Fibroblast of skin of abdomen (primary cell): ENCODE results near the gene ZXDC.

ENCODE experiments used
- DNase-seq: peaks from one replicate; pipeline ENCODE4 v3.0.0-alpha.2; 2013

The ZXDC gene

DNA sequence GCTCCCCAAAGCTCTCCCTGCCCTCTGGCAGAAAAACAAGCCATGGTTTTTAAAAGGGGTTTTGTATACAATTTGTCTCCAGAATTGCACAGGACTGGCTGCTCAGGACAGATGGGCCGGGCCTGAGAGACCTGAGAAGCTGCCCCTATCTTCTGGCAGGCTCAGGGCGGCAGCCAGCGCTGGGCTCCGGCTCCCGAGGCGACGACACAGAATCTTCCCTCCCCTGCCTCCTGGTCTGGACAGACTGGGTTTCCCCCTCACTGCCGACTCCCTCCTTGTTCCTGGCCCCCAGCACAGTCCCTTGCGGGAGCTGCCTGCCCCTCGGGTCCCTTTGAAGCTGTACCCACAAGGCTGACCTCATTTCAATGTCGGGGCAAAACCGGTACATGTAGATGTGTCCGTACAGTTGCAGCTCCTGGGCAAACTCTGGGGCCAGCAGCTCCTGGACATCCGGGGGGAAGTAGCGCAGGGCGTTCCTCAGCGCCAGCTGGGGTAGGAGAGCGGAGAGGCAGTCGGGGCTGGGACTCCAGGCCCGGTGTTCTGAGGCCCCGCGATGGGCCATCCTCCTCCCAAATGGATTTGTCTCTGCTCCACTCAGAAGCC is 34.7 kb upstream of the ZXDC start:
- no peak for DNase-seq

DNA sequence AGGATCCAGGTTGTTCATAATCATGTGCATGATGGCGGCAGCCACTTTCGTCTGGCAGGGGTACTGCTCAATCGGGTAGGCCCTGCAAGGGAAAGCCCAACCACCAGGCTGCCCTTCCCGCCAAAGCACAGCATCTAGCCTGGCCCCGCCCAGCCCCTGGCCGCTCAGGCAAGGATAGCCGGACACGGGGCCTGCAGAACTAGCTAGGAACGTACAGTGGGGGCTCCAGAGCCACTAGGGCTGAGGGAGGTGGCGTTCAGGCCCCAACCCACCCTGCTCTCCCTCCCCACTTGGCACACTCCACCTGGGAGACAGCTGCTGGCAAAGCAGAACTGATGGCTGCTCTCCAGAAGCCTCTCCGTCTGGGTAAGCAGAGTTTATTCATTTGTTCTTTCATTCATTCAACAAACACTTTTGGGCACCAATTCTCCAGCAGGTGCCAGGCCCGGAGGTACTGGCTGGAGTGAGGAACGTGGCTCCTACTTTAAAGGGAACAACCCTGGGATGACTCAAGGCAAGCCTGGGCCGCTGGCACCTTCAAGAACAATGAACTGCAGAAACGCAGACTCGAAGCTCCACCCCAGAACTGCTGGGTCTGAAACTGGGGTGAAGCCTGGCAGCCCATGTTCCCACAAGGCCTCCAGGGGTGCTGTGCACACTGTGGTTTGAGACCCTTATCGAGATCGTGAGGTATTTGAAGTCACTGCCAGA is 34.1 kb upstream of the ZXDC start:
- DNase-seq, result no peak

DNA sequence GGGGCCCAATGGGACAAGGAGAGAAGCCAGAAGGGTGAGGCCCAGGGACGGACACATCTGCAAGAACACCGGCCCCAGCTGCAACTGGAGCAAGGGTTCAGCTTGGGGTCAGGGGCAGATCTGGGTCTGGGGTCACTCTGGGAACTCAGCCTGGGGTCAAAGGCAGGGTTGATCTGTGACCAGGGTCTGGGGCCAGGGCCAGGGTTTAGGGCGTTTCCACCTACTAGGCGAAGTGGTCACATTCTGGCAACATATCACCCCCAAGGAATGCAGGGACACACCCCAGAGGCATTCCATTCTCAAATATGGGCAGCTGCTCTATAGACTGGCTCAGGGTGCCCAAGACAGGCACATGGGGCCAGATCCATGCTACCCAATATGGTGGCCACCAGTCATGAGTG is 32.9 kb upstream of the ZXDC start:
- DNase-seq, result no peak

DNA sequence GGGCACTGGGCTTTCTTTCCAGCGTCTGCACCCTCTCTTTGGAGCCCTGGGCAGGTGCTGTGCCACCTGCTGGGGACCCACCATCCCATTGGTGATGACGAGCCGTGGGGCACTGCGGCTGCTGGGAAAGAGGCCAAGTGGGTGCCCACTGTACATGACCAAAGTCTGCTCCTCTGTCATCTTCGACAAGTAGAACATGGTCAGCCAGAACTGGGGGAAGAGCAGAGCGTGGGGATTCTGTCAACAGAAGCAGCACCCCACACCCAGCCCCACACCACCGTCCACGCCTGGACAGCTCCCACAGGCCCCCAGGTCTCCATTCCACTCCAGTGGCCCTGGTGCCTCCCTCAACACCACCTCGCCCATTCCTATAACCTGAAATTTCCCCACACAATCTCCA is 32.2 kb upstream of the ZXDC start:
- no peak for DNase-seq

DNA sequence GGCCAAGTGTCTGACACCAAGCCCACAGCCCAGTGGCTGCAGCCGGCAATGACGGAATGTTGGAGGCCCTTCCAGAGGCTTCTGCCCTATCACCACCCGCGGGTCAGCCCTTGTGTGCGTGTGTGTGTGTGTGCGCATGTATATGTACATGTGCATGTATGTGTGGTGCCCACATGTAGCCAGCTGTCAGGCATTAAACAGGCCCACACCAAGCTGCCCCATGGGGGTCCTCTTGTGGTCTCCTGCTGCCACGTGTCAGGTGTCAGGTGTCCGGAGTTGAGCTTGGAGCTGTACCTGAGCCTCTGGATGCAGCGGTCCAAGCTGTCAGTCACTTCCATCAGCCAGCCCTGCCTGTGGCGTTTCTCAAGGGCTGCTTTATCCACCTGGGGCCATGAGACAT is 28.0 kb upstream of the ZXDC start:
- no peak for DNase-seq

DNA sequence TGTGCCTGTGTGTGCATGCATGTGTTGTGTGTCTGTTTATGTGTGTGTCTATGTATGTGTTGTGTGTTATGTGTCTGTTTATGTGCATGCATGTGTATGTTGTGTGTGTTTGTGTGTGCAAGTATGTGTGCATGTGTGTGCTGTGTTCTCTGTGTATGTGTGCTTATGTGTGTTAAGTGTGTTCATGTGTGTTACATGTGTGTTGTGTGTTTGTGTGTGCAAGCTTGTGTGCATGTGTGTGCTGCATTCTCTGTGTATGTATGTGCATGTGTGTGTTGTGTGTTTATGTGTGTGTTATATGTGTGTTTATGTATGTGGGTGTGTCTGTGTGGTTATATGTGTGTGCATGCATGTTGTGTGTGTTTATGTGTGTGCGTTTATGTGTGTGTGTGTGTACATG is 27.0 kb upstream of the ZXDC start:
- DNase-seq, result no peak

DNA sequence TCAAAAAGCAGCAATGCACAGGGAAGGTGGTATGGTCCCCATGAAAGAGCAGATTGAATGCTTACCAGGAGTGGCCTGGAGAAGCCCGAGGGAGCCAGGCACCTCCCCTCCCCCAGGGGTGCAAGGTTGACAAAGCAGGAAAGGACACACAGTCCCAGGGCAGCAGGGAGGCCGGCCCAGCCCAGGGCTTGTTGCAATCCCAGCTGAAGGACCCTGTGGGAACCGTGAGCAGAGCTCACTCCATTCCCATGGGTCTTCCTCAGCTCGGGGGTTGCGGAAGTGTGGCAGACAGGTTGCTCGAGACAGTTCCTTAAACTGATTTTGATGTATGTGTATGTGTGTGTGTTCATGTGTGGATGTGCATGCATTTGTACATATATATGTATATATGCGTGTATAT is 26.0 kb upstream of the ZXDC start:
- DNase-seq, result no peak

DNA sequence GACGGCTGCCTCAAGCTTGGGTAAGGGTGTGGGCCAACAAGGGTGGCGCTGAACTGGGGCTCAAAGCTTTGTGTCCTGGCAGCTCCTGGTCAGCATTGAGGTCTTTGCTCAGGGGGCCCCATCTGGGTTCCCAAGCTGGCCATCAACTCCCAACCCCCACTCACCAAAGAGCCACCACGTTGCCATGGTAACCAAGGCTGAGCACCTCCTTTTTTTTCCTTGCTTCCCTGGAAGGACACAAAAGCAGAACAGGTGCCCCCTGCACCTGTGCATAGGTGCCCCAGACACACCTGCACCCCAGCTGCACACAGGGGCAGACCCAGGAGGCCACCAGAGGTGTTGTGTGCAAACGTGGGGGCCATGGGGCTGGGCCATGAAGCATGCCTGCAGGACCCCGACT is 25.4 kb upstream of the ZXDC start:
- DNase-seq, result no peak

DNA sequence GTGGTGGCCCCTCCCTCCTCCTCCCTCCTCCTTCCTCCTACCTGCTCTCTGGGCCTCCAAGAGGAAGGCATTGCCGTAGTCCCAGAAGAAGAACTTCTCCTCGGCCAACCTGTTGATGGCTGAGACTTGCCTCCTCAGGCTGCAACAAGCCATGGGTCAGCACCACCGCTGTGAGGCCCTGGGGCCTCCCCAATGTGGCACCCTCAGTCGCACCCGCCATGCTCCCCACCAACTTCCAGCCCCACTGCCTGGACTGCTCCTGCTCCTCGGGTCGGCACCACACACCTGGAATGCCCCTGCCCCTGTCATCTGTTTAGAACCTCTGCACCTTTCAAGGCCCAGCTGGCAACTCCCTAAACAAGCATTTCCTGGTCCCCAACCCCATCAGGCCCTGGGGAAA is 24.3 kb upstream of the ZXDC start:
- DNase-seq, result no peak

DNA sequence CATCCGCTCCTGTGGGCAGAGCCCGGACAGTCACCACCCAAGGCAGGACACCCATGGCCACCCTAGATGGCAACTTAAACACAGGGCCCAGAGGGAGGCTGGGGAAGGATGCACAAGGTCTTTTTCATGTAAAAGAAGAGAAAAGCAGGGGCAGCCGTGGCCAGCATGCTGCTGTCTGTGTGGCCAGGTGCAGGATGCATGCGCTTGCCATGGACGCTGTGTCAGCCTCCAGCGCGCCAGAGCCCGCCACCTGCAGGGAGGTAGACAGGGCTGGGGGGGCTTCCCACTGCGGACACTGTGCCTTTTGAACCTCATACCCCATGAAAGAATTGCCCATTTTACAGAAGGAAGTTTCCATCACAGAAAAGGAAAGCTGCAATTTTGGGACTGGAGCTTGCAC is 23.7 kb upstream of the ZXDC start:
- DNase-seq, result no peak

DNA sequence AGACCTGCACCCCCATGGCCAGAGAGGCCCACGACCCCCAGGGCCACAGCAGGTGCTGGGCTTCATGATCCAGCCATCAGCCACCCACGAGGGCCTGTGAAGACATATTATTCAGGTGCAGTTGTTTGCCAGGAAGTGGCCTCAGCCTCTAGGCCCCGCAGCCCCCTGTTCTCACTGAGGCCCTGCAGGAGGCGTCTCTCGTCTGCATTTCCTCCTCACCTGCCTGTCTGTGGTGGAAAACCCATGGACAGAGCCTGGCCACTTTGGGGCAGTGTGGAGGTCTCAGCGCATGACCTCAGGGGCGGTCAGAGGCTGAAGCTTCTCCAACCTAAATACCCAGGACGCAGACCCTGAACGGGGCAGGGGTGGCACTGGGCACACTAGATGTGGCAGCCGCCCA is 23.2 kb upstream of the ZXDC start:
- no peak for DNase-seq

DNA sequence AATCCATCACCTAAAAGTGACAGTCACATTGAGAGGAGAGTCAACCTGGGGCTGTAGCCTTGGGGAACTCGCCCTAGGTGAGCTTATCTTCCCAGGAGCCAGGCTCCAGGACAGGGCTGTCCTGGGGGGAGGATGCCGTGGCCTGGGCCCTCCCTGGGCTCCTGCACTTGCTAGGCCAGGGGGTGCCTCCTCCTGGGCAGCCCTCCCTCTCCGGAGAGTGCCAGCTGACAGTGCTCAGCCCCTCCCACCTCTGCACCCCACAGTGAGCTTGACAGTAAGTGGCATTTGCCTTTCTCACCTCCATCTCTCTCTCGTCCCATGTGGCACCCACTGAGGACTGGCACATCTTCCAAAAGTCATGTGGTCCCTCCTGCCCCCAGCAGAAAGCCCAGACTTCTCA is 22.8 kb upstream of the ZXDC start:
- DNase-seq, result no peak

DNA sequence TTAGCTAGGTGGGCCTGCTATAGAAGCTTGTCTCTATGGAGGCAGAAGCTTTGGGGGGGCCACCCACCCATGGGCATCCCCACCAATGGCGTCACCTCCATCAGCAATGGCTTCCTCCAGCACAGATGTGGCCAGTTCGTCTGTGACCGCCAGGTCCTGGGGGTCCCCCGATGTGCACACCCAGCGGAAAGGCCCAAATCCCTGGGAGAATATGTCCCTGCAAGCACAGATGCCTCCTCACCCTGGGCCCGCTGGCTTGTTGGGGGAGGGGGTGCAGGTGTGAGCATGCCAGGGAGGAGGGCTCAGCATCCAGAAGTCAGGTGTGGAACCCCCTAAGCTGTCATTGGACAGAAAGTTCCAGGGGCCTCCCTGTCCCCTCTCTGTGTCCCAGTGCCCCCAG is 22.3 kb upstream of the ZXDC start:
- no peak for DNase-seq

DNA sequence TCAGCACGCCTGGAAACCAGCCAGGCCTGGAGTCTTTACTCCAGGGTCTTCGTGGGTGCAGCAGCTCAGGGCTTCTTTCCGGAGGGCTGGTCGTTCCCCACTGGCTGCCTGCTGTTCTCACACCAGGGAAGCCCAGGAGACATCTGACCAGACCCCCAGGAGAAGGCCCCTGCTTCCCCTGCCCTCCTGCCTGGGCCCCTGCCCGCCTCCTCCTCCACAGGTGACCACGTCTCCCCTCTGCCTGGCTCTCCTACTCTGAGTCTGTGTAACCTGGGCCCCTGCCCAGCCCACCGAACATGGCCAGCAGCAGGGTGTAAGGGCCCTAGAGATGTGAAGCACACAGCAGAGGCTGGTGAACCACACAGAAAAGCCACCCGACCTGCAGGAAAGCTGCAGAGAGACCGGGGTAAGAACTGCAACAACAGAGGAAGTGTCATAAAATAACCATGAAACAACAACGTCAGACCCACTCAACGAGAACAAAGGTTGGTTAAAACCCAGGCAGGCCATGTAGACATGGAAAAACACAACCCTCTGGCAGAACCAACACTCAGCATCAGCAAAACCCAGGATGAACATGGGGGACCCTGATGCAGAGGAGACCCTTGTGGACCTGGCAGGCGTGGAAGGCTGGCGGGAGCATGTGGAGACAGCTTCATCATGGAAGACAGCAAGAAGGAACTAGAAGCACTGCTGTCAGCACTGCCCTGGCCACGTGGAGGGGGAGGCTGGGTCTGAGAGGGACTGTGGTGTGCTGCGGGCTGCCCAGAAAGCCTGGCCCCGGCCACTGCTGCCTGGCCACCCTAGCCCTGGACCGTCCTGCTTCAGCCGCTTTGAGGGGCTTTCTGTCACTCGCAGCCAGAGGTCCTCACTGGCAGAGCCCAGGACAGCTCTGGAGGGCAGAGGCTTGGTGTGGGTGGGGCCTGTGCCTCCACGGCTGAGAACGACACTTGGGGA is 21.5 kb upstream of the ZXDC start:
- DNase-seq, result no peak

DNA sequence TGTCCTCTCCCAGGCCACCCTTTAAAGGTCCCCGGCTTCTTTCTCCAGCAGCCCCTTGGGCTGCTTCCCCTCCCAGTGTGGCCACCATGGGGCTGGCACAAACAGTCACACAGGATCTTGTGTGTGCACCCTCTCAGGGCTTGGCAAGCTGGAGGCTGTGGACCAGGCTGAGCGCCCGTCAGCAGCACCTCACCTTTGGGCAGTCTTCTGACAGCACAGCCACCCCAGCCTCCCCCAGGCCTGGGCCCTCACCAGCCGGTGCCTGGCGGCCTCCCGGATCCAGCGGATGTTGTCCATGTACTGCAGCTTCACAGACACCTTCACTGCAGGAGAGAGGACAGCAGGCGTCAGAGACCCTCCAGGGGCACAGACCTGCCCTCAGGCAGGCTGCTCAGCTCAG is 20.1 kb upstream of the ZXDC start:
- no peak for DNase-seq

DNA sequence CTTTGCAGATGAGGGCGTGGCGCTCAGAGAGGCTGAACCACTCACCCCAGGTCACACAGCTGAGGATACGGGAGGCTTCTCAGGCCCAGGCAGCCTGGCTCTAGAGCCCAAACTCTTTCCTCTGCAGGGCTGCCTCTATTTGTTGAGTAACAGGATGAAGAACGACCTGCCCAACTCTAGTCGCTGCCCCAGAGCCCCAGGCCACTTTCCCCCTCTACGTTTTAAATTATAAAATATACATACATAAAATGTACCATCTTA is 19.2 kb upstream of the ZXDC start:
- DNase-seq, result no peak

DNA sequence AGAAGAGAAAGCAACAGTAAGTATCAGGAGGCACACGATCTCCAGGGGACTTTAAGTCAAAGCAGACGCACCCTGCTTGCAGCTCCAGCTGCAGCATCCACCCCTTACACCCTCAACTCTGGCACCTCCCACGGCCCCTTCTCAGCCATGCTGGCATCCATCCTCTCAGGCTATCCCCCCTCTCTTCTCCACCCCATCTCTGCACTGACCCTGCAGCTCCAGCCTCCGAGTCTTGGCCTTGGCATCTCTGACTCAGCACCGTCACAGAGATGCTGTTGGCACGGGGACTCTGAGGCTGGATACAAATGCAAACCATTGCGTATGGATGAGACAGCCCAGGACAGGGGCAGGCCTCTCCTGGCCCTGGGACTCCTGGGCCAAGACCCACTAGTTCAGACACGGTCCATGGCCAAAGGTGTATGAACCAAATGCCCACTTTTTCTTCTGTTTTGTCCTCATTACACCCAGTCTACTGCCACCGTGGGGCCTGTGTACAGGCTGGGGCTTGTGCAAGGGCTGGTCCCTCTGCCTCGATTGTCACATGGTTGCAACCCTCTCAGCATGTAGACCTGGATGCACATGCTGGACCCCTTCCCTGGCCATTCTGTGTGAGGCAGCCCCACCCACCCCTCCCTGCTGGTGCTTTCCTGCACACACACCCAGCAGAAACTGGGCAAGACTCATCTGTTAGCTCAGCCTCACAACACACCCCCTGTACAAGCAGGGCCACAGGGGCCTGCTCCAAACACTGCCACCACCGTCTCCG is 18.7 kb upstream of the ZXDC start:
- no peak for DNase-seq

DNA sequence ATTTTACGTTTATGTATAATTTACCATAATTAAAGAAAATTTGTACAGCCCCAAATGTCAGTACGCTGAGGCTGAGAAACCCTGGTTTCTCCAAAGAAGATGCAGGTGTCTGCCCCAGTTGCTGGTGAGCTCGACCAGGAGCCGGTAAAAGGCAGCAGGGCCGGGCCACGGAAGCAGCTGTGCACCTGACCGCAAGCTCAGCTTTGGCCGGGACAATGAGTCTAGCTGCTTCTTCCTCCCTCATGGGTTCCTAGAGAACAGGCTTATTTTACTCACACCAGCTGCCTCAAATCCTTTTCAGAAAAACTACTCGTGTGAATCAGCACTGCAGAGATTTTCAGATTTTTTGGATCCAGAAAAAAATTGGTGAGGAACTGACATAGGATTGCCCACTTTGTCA is 18.0 kb upstream of the ZXDC start:
- DNase-seq, result no peak

DNA sequence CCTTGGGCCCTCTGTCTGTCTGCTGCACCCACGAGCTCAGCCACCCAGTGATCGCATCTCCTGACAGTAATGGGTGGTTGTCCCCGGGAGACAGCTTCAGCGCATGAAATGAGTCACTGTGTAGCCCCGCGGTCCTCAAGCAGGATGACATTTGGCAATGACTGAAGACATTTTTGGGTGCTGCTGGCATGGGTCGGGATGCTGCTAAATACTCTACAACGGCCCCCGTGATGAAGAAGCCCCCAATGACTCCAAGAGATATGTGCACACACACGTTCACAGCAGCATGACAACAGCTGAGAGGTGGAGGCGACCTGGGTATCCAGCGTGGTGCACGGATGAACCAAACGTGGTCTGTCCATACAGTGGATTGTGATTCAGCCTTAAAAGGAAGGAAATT is 17.4 kb upstream of the ZXDC start:
- no peak for DNase-seq

DNA sequence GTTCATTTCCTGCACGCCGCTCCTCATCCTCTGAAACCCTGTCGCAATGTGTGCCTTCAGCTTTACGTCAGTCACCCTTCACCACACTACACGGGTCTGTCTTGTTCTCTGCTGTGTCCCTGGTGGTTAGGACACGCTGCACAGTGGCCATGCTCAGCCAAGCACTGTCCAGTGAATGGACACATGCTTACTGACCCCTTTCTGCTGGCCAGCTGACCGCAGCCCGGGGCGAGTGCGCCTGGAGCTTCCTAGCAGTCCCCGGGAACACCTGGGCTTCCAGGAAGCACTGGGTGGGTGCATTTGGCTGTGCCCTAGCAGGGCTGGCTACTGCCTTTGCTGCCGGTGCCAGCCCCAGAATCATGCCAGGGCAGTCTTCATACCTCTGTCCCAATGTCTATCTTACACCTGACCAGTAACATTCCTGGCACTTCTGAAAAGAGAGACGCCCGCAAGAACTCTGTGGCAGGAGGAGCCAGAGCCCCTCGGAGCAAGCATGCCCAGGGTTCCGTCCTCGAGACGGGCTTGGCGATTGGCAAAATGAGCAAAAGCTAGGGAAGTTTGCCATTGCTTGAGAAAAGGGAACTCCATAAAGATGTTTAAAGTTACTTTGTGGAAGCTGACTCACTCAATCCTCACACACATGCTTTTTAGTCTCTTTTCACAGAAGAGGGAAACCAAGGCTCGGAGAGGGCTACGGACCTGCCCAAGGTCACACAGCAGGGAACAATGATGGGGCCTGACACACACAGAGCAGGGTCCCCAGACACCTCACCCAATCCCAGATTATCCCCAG is 15.7 kb upstream of the ZXDC start:
- no peak for DNase-seq

DNA sequence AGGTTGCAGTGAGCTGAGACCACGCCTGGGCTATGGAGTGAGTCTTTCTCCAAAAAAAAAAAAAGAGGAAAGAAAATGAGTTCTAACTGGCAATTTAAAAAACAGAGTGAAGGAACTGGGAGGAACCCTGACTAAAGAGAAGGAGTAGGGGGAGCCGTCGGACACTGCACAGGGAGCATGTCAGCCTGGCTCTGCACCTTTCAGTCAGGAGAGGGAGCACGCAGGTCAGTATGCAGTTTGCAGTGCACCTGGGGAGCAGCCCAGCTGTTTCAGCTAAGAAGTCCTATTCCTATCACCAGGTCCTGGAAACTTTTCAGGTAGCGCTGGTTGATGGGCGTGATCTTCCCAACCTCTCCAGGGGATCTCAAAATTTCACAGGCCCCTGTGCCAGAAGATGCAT is 14.9 kb upstream of the ZXDC start:
- no peak for DNase-seq

DNA sequence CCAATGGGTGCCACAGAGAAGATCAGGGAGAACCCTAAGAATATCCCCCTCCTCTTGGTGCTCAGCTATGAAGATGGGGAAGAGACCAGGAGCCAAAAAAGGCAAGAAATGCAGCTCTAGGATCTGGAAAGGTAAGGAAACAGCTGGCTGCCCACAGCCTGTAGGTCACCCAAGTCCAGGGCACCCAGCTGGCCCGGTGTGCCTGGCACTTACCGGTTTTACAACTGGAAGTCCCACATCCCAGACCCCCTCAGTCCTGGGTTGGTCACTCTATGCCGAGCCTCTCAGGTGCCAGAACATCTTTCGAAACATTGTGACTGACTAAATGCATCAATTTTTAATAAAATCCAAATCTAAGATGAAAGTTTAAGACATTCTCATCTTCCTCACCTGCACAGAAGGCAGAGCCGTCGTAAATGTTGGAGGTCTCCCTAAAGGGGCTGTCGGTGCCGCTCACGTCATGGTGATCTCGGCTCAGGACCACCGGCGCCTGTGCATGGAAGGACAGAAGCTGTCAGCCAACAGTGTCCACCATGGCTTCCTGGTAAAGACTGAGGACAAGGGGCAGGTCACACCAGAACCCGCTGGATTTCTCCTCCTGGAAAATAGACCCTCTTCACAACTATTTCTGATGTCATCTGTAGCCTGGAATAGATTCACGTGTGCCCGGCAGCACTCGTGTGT is 13.3 kb upstream of the ZXDC start:
- no peak for DNase-seq
